WTC11 (cell line): ENCODE measurements around the gene MAML3. TPM values are rescaled to one million over a fixed set of nuclear protein-coding genes. Genes with fewer than 3 reads are reported as not detected.

ENCODE experiments used
- ATAC-seq: fragments of 200-7000 bp; cut with Tn5 transposase; 2 replicates; pipeline ENCODE4 v1.10.0; 2021; ENCODE audit warnings: mild to moderate bottlenecking, moderate library complexity
- CTCF ChIA-PET: fragments of 300-600 bp; sonication (Branson Sonifier 250); formaldehyde crosslinking; loops from one replicate; lab custom pipeline; 2021; ENCODE audit warnings: antibody characterized with exemption; lab: Charles Lee
- POLR2A ChIA-PET: fragments of 350-600 bp; sonication (Branson Sonifier 250); formaldehyde crosslinking; loops from one replicate; lab custom pipeline; 2021; ENCODE audit warnings: antibody characterized with exemption; lab: Charles Lee
- DNase-seq: peaks from one replicate; pipeline ENCODE4 v3.0.0; 2021; ENCODE audit warnings: low spot score
- H3K27ac Mint-ChIP-seq: 2 replicates; pipeline ENCODE4 v1.8.0; 2021; ENCODE audit warnings: mixed read lengths
- H3K27me3 Mint-ChIP-seq: 2 replicates; pipeline ENCODE4 v1.8.0; 2021; ENCODE audit warnings: low read depth, mild to moderate bottlenecking, moderate library complexity, mixed read lengths
- H3K36me3 Mint-ChIP-seq: 2 replicates; pipeline ENCODE4 v1.8.0; 2021; ENCODE audit warnings: mixed read lengths
- H3K4me1 Mint-ChIP-seq: 2 replicates; pipeline ENCODE4 v1.8.0; 2022; ENCODE audit warnings: mixed read lengths
- H3K4me3 Mint-ChIP-seq: 2 replicates; pipeline ENCODE4 v1.8.0; 2021; ENCODE audit warnings: mild to moderate bottlenecking, moderate library complexity, mixed read lengths
- H3K9me3 Mint-ChIP-seq: 2 replicates; pipeline ENCODE4 v1.8.0; 2021; ENCODE audit warnings: mixed read lengths
- CREB1 ChIP-seq: sonication (generic); formaldehyde crosslinking; IDR thresholded peaks from 2 replicates; pipeline ENCODE4 v1.8.0; 2023; ENCODE audit warnings: mild to moderate bottlenecking, missing genetic modification reagents
- E2F5 ChIP-seq: sonication (generic); formaldehyde crosslinking; IDR thresholded peaks from 2 replicates; pipeline ENCODE4 v1.8.1; 2022; ENCODE audit warnings: mild to moderate bottlenecking, moderate library complexity, missing genetic modification reagents
- GABPB1 ChIP-seq: sonication (generic); formaldehyde crosslinking; IDR thresholded peaks from 2 replicates; pipeline ENCODE4 v1.8.1; 2023; ENCODE audit warnings: mild to moderate bottlenecking, missing genetic modification reagents
- KAT7 ChIP-seq: sonication (generic); formaldehyde crosslinking; IDR thresholded peaks from 2 replicates; pipeline ENCODE4 v1.8.1; 2023; ENCODE audit warnings: missing genetic modification reagents, mild to moderate bottlenecking, borderline replicate concordance
- MLX ChIP-seq: sonication (generic); formaldehyde crosslinking; IDR thresholded peaks from 2 replicates; pipeline ENCODE4 v1.8.1; 2023; ENCODE audit warnings: mild to moderate bottlenecking, missing genetic modification reagents, moderate library complexity
- ZNF219 ChIP-seq: sonication (generic); formaldehyde crosslinking; IDR thresholded peaks from 2 replicates; pipeline ENCODE4 v1.8.0; 2023; ENCODE audit warnings: missing genetic modification reagents, mild to moderate bottlenecking, borderline replicate concordance
- ZNF232 ChIP-seq: sonication (generic); formaldehyde crosslinking; IDR thresholded peaks from 2 replicates; pipeline ENCODE4 v1.8.0; 2022; ENCODE audit warnings: mild to moderate bottlenecking, missing genetic modification reagents
- ZNF263 ChIP-seq: sonication (generic); formaldehyde crosslinking; IDR thresholded peaks from 2 replicates; pipeline ENCODE4 v1.8.1; 2022; ENCODE audit warnings: low read depth, mild to moderate bottlenecking, moderate library complexity, missing genetic modification reagents
- ZNF512 ChIP-seq: sonication (generic); formaldehyde crosslinking; IDR thresholded peaks from 2 replicates; pipeline ENCODE4 v1.8.1; 2022; ENCODE audit warnings: missing genetic modification reagents, borderline replicate concordance
- ZNF671 ChIP-seq: fragments of 250-450 bp; sonication (Bioruptor Pico); IDR thresholded peaks from 2 replicates; pipeline ENCODE4 v1.8.0; 2021; ENCODE audit warnings: mild to moderate bottlenecking
- total RNA-seq: library from RNA; stranded (reverse); gene quantifications from 3 replicates; pipeline ENCODE4 v1.2.3, GENCODE V29; 2021
- TF ChIP-seq, protein P1 (sequence below): sonication (generic); formaldehyde crosslinking; IDR thresholded peaks from 2 replicates; pipeline ENCODE4 v1.8.1; 2022; ENCODE audit warnings: low read depth, missing genetic modification reagents, borderline replicate concordance
- TF ChIP-seq, protein P2 (sequence below): sonication (generic); formaldehyde crosslinking; IDR thresholded peaks from 2 replicates; pipeline ENCODE4 v1.8.0; 2022; ENCODE audit warnings: mild to moderate bottlenecking, missing genetic modification reagents
- TF ChIP-seq, protein P3 (sequence below): sonication (generic); formaldehyde crosslinking; IDR thresholded peaks from 2 replicates; pipeline ENCODE4 v1.8.1; 2023; ENCODE audit warnings: mild to moderate bottlenecking, missing genetic modification reagents, moderate library complexity

MAML3 gene
- total RNA-seq, 1 experiment from 2014 or later, result 7.4 TPM

DNA sequence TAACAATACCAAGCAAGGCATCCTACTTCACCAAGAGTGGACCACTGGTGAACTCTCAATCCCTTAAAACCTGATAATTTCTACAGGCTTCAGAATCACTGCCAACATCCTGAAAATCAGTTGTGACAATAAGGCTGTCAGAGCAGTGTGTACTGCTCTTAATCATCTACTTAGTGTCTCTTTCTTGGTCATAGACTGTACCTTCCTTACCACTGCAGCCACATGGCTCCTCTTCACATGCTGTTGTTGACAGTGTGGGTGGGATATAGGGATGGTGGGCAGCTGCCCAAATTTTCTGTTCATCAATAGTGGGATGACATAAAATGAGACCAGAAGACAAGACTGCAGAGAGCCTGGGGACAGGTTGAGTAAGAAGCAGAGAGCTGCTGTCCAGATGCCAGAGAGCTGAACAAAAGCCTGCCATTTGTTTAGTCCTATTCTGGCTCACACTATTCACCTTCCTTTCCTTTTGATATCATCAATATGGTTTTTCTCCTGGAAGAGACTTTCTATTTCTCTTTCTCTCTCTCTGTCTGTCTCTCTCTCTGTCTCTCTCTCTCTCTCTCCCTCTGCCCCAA, 309.4 kb downstream of the MAML3 start:
- no peak overlapping the region for H3K4me3 Mint-ChIP-seq
- ChIA-PET CTCF (no interaction called here), POLR2A (no interaction called here)
- H3K4me1 Mint-ChIP-seq, result peaks cover 42% of the 10 kb centered on the region
- TF ChIP-seq ZNF671 (CRISPR knock-in tag) (no peak), ZNF263 (CRISPR knock-in tag) (no peak), ZNF512 (no peak)
- no peak overlapping the region for H3K27ac Mint-ChIP-seq
- no peak for ATAC-seq
- H3K9me3 Mint-ChIP-seq, result no peaks in the 10 kb centered on the region
- DNase-seq, result no peak
- H3K27me3 Mint-ChIP-seq, result no peaks in the 10 kb centered on the region
- no peaks in the 10 kb centered on the region for H3K36me3 Mint-ChIP-seq

DNA sequence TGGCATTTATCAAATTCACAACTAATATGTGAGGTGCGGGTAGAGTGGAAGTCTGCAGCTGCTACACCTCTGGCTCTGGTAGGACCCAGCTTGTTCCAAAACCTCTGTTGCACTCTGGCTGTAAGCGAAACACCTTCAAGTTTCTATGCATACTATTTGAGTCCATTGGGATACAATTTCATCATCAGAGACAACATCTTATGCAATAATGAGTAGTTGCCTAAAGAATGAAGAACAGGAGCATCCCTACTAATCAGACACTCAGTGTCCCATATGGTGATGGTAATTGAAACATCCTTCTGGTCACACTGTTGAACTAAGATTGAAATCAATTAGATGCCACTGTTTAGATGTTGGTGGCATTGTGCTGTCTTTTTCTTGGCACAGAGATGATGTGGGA, 309.9 kb downstream of the MAML3 start:
- peaks cover 37% of the 10 kb centered on the region for H3K4me1 Mint-ChIP-seq
- ChIA-PET CTCF (interaction anchor here (1.4 kb wide), 1 partner anchor 13 kb away, joined by 3 read pairs; no protein-coding TSS in a partner anchor), POLR2A (no interaction called here)
- no peaks in the 10 kb centered on the region for H3K36me3 Mint-ChIP-seq
- H3K27ac Mint-ChIP-seq, result no peak overlapping the region
- H3K4me3 Mint-ChIP-seq, result no peak overlapping the region
- ATAC-seq (no peak), DNase-seq (no peak)
- H3K27me3 Mint-ChIP-seq, result no peaks in the 10 kb centered on the region
- peak; percentile 86 for TF ChIP-seq GABPB1
- TF ChIP-seq MLX (CRISPR knock-in tag), result no peak
- no peaks in the 10 kb centered on the region for H3K9me3 Mint-ChIP-seq

DNA sequence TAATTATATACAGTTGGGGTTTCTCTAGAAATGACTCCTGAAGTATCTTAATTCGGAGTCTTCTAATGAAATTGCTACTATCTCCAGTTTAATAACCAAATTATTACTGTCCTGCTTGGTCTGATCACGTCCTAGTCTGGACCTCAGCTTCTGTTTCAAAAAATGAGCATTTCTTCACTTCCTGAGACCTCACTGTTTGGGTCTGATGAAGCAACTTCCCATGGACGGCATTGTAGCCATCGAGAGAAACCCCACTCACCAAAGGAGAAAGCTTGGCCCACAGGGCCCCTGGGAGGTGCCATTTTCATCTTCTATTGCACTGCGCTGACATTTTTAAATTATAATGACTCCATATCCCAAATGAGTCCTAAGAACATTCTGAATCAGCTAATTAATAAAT, 310.3 kb downstream of the MAML3 start:
- H3K4me1 Mint-ChIP-seq, result peaks cover 33% of the 10 kb centered on the region
- H3K27me3 Mint-ChIP-seq, result no peaks in the 10 kb centered on the region

More for the DNA sequence above, 310.3 kb downstream of the MAML3 start:
- TF ChIP-seq E2F5 (CRISPR knock-in tag), result no peak
- TF ChIP-seq KAT7 (CRISPR knock-in tag), result no peak
- TF ChIP-seq, protein P1, sequence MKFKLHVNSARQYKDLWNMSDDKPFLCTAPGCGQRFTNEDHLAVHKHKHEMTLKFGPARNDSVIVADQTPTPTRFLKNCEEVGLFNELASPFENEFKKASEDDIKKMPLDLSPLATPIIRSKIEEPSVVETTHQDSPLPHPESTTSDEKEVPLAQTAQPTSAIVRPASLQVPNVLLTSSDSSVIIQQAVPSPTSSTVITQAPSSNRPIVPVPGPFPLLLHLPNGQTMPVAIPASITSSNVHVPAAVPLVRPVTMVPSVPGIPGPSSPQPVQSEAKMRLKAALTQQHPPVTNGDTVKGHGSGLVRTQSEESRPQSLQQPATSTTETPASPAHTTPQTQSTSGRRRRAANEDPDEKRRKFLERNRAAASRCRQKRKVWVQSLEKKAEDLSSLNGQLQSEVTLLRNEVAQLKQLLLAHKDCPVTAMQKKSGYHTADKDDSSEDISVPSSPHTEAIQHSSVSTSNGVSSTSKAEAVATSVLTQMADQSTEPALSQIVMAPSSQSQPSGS (CRISPR knock-in tag), result no peak
- TF ChIP-seq CREB1 (CRISPR knock-in tag), result no peak
- TF ChIP-seq, protein P2, sequence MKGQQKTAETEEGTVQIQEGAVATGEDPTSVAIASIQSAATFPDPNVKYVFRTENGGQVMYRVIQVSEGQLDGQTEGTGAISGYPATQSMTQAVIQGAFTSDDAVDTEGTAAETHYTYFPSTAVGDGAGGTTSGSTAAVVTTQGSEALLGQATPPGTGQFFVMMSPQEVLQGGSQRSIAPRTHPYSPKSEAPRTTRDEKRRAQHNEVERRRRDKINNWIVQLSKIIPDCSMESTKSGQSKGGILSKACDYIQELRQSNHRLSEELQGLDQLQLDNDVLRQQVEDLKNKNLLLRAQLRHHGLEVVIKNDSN, result no peak
- no peak for TF ChIP-seq ZNF232 (CRISPR knock-in tag)
- TF ChIP-seq, protein P3, sequence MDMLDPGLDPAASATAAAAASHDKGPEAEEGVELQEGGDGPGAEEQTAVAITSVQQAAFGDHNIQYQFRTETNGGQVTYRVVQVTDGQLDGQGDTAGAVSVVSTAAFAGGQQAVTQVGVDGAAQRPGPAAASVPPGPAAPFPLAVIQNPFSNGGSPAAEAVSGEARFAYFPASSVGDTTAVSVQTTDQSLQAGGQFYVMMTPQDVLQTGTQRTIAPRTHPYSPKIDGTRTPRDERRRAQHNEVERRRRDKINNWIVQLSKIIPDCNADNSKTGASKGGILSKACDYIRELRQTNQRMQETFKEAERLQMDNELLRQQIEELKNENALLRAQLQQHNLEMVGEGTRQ (CRISPR knock-in tag), result no peak
- TF ChIP-seq ZNF219, result no peak
- CTCF ChIA-PET, result interaction anchor here (1.0 to 1.4 kb wide), 2 partner anchors 8 to 14 kb away, joined by 3 read pairs; no protein-coding TSS in a partner anchor
- DNase-seq, result no peak
- POLR2A ChIA-PET, result no interaction called here
- H3K4me3 Mint-ChIP-seq, result no peak overlapping the region
- no peak overlapping the region for H3K27ac Mint-ChIP-seq
- no peaks in the 10 kb centered on the region for H3K36me3 Mint-ChIP-seq
- no peaks in the 10 kb centered on the region for H3K9me3 Mint-ChIP-seq
- no peak for ATAC-seq
